HG02759 (cell line): ENCODE data around the gene SLC17A9.

Source experiments
- ATAC-seq: cut with Tn5 transposase; IDR thresholded peaks from one replicate; pipeline ENCODE4 v1.9.1; 2021; ENCODE audit warnings: mild to moderate bottlenecking, moderate library complexity; ENCODE audit not compliant: unreplicated experiment

The SLC17A9 gene

DNA sequence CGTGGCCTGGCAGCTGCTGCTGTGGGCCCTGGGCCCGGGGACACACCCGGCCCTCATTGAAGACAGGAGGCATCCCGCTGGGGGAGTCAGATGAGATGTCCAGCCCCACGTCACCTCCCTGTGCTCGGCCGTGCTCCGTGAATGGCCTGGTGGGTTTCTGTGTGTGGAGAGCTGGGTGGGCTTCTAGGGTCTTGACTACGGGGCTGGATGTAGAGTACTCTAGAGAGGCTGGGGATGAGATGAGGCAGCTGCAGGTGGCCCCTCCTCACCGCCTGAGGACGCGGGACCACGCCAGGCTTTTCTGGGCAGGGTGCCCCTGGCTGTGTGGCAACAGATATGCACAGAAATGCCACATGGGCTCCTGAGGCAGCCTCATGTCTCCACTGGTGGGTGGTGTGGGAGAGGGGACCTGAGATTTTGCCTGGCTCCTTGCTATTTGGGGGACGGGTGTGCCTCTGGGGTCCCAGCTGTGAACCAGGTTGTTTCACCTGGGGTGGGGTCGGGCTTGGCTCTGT lies 62.7 kb downstream of the SLC17A9 start:
- ATAC-seq = no peak

DNA sequence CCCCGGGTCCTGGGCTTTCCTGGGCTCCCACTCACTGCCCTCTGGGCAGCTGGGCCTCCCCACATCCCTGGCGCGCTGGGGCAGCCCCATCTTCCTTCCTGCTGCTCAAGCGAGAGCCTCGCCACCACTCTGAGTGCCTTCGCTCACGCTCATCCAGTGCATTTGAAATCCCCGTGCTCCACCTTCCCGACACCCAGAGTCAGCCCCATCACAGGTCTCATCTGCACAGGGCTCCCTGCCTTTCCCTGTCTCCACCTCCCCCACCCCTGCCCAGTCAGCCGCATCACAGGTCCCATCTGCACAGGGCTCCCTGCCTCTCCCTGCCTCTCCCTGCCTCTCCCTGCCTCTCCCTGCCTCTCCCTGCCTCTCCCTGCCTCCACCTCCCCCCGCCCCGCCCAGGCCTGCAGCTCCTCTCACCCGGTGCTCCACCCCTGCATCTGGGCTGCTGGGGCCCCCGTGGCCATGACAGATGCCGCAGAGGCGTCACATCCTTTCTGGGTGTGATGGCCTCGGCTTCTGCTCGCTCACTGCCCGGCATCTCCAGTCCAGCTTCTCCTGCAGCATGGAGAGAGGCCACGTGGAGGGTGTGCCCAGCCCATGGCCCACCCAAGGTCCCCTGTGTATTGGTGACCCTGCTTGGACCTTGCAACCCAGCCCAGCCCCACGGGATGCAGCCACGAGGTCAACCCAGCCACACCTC lies 63.3 kb downstream of the SLC17A9 start:
- ATAC-seq = no peak

GRCh38 chr20:63016514-63017075 lies 64.1 kb downstream of the SLC17A9 start:
- ATAC-seq = no peak

- ATAC-seq = no peak
These were observed 64.7 kb downstream of the SLC17A9 start for GRCh38 chr20:63017076-63017825.

- no peak for ATAC-seq
These were observed 65.4 kb downstream of the SLC17A9 start for GRCh38 chr20:63017826-63018411.
